MM.1S (cell line): Measurements from ENCODE around the gene CRY2.

Source experiments
- DNase-seq: peaks from one replicate; pipeline ENCODE4 v3.0.0-alpha.2; 2015
- H2AFZ ChIP-seq: fragments of 300-600 bp; sonication (generic); 2 replicates; pipeline ENCODE4 v1.6.0; 2016; ENCODE audit warnings: antibody characterized with exemption, low read length
- H3F3A ChIP-seq: fragments of 300-600 bp; sonication (generic); 2 replicates; pipeline ENCODE4 v1.6.1; 2016; ENCODE audit warnings: mild to moderate bottlenecking, antibody characterized with exemption, low read length, moderate library complexity, mixed read lengths; ENCODE audit not compliant: insufficient read depth
- H3K27ac ChIP-seq: fragments of 300-600 bp; sonication (generic); 2 replicates; pipeline ENCODE4 v1.5.1; 2016; ENCODE audit warnings: mild to moderate bottlenecking, low read length
- H3K27me3 ChIP-seq: fragments of 300-600 bp; sonication (generic); replicated peaks from 2 replicates; pipeline ENCODE4 v1.6.0; 2016; ENCODE audit warnings: low read length; ENCODE audit not compliant: insufficient read depth
- H3K36me3 ChIP-seq: fragments of 300-600 bp; sonication (generic); replicated peaks from 2 replicates; pipeline ENCODE4 v1.6.1; 2016; ENCODE audit warnings: mild to moderate bottlenecking, low read length, mixed read lengths; ENCODE audit not compliant: insufficient read depth
- H3K4me1 ChIP-seq: fragments of 300-600 bp; sonication (generic); 2 replicates; pipeline ENCODE4 v1.6.1; 2016; ENCODE audit warnings: low read length, mixed read lengths
- H3K4me2 ChIP-seq: fragments of 300-600 bp; sonication (generic); 2 replicates; pipeline ENCODE4 v1.6.0; 2016; ENCODE audit warnings: low read depth, low read length
- H3K4me3 ChIP-seq: fragments of 300-600 bp; sonication (generic); 2 replicates; pipeline ENCODE4 v1.5.1; 2016; ENCODE audit warnings: low read length, mixed read lengths
- H3K79me2 ChIP-seq: fragments of 300-600 bp; sonication (generic); 2 replicates; pipeline ENCODE4 v1.6.1; 2016; ENCODE audit warnings: mixed run types, low read length, mixed read lengths
- H3K9ac ChIP-seq: fragments of 300-600 bp; sonication (generic); 2 replicates; pipeline ENCODE4 v1.6.1; 2016; ENCODE audit warnings: low read length, mixed read lengths
- H3K9me2 ChIP-seq: fragments of 300-600 bp; sonication (generic); replicated peaks from 2 replicates; pipeline ENCODE4 v1.6.1; 2016; ENCODE audit warnings: mild to moderate bottlenecking, low read length, mixed read lengths; ENCODE audit not compliant: insufficient read depth
- H3K9me3 ChIP-seq: fragments of 300-600 bp; sonication (generic); replicated peaks from 2 replicates; pipeline ENCODE4 v1.6.1; 2016; ENCODE audit warnings: mild to moderate bottlenecking, low read length, mixed read lengths; ENCODE audit not compliant: insufficient read depth
- H4K20me1 ChIP-seq: fragments of 300-600 bp; sonication (generic); 2 replicates; pipeline ENCODE4 v1.6.1; 2016; ENCODE audit warnings: mild to moderate bottlenecking, low read length, moderate library complexity, mixed read lengths; ENCODE audit not compliant: insufficient read depth
- CTCF ChIP-seq: fragments of 300-600 bp; sonication (generic); IDR thresholded peaks from 2 replicates; pipeline ENCODE4 v1.5.1; 2016; ENCODE audit warnings: antibody characterized with exemption, low read length, mixed read lengths
- EZH2 ChIP-seq: fragments of 300-600 bp; sonication (generic); optimal IDR thresholded peaks from 2 replicates; pipeline ENCODE3; 2017; ENCODE audit warnings: low read depth, mild to moderate bottlenecking, antibody characterized with exemption, low read length, mixed read lengths
- EZH2phosphoT487 ChIP-seq: fragments of 300-600 bp; sonication (generic); IDR thresholded peaks from 2 replicates; pipeline ENCODE4 v1.6.1; 2018; ENCODE audit warnings: antibody characterized with exemption, low read length

The CRY2 gene

GRCh38 chr11:45811571-45812290 is 35.5 kb upstream of the CRY2 start:
- no peak for DNase-seq
- Histone ChIP-seq H3K79me2 (peaks cover 28% of the 10 kb centered on the region), H3K36me3 (no peaks in the 10 kb centered on the region), H3K27me3 (no peaks in the 10 kb centered on the region), H3K9me2 (no peaks in the 10 kb centered on the region), H3K4me3 (no peak overlapping the region), H4K20me1 (no peaks in the 10 kb centered on the region), H2AFZ (no peak overlapping the region), H3K4me1 (peaks cover 14% of the 10 kb centered on the region), H3F3A (0 out of 2 replicates have a peak, but pooled peaks cover 7% of the 10 kb centered on the region), H3K27ac (no peak overlapping the region), H3K9me3 (no peaks in the 10 kb centered on the region), H3K9ac (no peak overlapping the region), H3K4me2 (no peak overlapping the region)
- no peak for TF ChIP-seq CTCF
- no peak for TF ChIP-seq EZH2phosphoT487
- no peak for TF ChIP-seq EZH2

GRCh38 chr11:45812581-45813548 is 34.4 kb upstream of the CRY2 start:
- Histone ChIP-seq H3F3A (peaks cover 11% of the 10 kb centered on the region; the same call in 1 of the 2 replicates), H3K9me2 (no peaks in the 10 kb centered on the region), H3K27me3 (no peaks in the 10 kb centered on the region), H3K9ac (no peak overlapping the region), H3K27ac (no peak overlapping the region), H3K4me2 (no peak overlapping the region), H4K20me1 (no peaks in the 10 kb centered on the region), H2AFZ (no peak overlapping the region), H3K9me3 (no peaks in the 10 kb centered on the region), H3K36me3 (no peaks in the 10 kb centered on the region), H3K4me3 (no peak overlapping the region), H3K4me1 (peaks cover 23% of the 10 kb centered on the region), H3K79me2 (peaks cover 16% of the 10 kb centered on the region)
- no peak for DNase-seq
- TF ChIP-seq EZH2 (no peak), CTCF (no peak)

- no peak overlapping the region; the same call in 1 of the 2 replicates for H3K27ac ChIP-seq
- H3K9me3 ChIP-seq = no peaks in the 10 kb centered on the region
- H2AFZ ChIP-seq = no peak overlapping the region
- H3K9ac ChIP-seq = no peak overlapping the region
- no peaks in the 10 kb centered on the region for H4K20me1 ChIP-seq
- no peak for TF ChIP-seq CTCF
- no peak for TF ChIP-seq EZH2
- TF ChIP-seq EZH2phosphoT487 = no peak
- peaks cover 35% of the 10 kb centered on the region for H3K4me1 ChIP-seq
- H3K4me3 ChIP-seq = no peak overlapping the region
- no peaks in the 10 kb centered on the region for H3K27me3 ChIP-seq
- no peaks in the 10 kb centered on the region for H3K9me2 ChIP-seq
- H3K36me3 ChIP-seq = no peaks in the 10 kb centered on the region
- no peak for DNase-seq
- H3K79me2 ChIP-seq = no peaks in the 10 kb centered on the region
- H3K4me2 ChIP-seq = no peak overlapping the region
- peaks cover 16% of the 10 kb centered on the region; the same call in 1 of the 2 replicates for H3F3A ChIP-seq
Observed at GRCh38 chr11:45815747-45816146, 31.5 kb upstream of the CRY2 start.
